HG03432 (cell line): ENCODE results near the gene MAX.
"Not testable (repeated sequence)": the region's sequence is repeated elsewhere in the genome, so short reads cannot be mapped to it uniquely, and the experiment has no call there.

Experiments used
- ATAC-seq: cut with Tn5 transposase; IDR thresholded peaks from one replicate; pipeline ENCODE4 v1.9.1; 2021; ENCODE audit warnings: mild to moderate bottlenecking, moderate library complexity; ENCODE audit not compliant: unreplicated experiment

Gene MAX

GRCh38 chr14:65040666-65041433 is 61.5 kb downstream of the MAX start:
- ATAC-seq: no peak

- ATAC-seq: no peak
These were observed 63.4 kb downstream of the MAX start for GRCh38 chr14:65038966-65039365.

- ATAC-seq: no peak
These were observed 67.3 kb downstream of the MAX start for GRCh38 chr14:65035049-65035448.

- ATAC-seq: no peak
These were observed 68.3 kb downstream of the MAX start for GRCh38 chr14:65034021-65034420.

- no peak for ATAC-seq
These were observed 69.1 kb downstream of the MAX start for GRCh38 chr14:65033181-65033580.

- no peak for ATAC-seq
These were observed 70.0 kb downstream of the MAX start for GRCh38 chr14:65032319-65032718.

- not testable (repeated sequence) for ATAC-seq
These were observed 71.0 kb downstream of the MAX start for GRCh38 chr14:65031321-65031720.

GRCh38 chr14:65028937-65029336 is 73.4 kb downstream of the MAX start:
- ATAC-seq: no peak

GRCh38 chr14:65027127-65027799 is 75.1 kb downstream of the MAX start:
- ATAC-seq: no peak

- ATAC-seq: no peak
These were observed 75.8 kb downstream of the MAX start for GRCh38 chr14:65026526-65026925.

- ATAC-seq: no peak
These were observed 76.5 kb downstream of the MAX start for GRCh38 chr14:65025818-65026217.
